Measurements from ENCODE around the gene SDSL.
A peak's percentile ranks its signal among the peaks of the same experiment; 100 is the strongest.

Gene SDSL

GRCh38 chr12:113445544-113446171, 23.5 kb downstream of the SDSL start:
- no peak for DNase-seq (ENCODE audit: extremely low spot score)
- POLR2A ChIA-PET, result no interaction called here
- no peak for TF ChIP-seq CTBP1 (IDR thresholded peaks at IDR 0.05; ENCODE audit: borderline replicate concordance)
- CTCF ChIA-PET, result interaction anchor here (1.7 kb wide), 1 partner anchor 16 kb away, joined by 6 read pairs; no protein-coding TSS in a partner anchor

- no peak for DNase-seq (ENCODE audit: extremely low spot score)
- ChIA-PET POLR2A (no interaction called here), CTCF (no interaction called here)
- TF ChIP-seq NFRKB (IDR thresholded peaks at IDR 0.05), result no peak
- peak; percentile 62 for TF ChIP-seq PKNOX1 (IDR thresholded peaks at IDR 0.05)
These were observed 26.7 kb downstream of the SDSL start for GRCh38 chr12:113448873-113449272.

GRCh38 chr12:113449299-113449698, 27.1 kb downstream of the SDSL start:
- TF ChIP-seq LEF1 (IDR thresholded peaks at IDR 0.05; ENCODE audit: borderline replicate concordance), result no peak
- no peak for TF ChIP-seq ELF4 (IDR thresholded peaks at IDR 0.05)
- no peak for TF ChIP-seq NFRKB (IDR thresholded peaks at IDR 0.05)
- no peak for TF ChIP-seq BHLHE40 (IDR thresholded peaks at IDR 0.05; ENCODE audit: borderline replicate concordance)
- no peak for TF ChIP-seq ZNF384 (IDR thresholded peaks at IDR 0.05)
- no peak for TF ChIP-seq FOXA1 (IDR thresholded peaks at IDR 0.05)
- TF ChIP-seq CTBP1 (IDR thresholded peaks at IDR 0.05; ENCODE audit: borderline replicate concordance), result no peak
- TF ChIP-seq TARDBP (IDR thresholded peaks at IDR 0.05), result no peak
- no peak for TF ChIP-seq HDGF (IDR thresholded peaks at IDR 0.05; ENCODE audit: borderline replicate concordance)
- TF ChIP-seq SUZ12 (IDR thresholded peaks at IDR 0.05), result no peak
- no peak for TF ChIP-seq L3MBTL2 (conservative IDR thresholded peaks at IDR 0.05)
- TF ChIP-seq SP1 (IDR thresholded peaks at IDR 0.05), result no peak
- TF ChIP-seq FOXM1 (IDR thresholded peaks at IDR 0.05; ENCODE audit: borderline replicate concordance), result no peak
- no peak for DNase-seq (ENCODE audit: extremely low spot score)
- ChIA-PET CTCF (no interaction called here), POLR2A (no interaction called here)

GRCh38 chr12:113449839-113450238, 27.7 kb downstream of the SDSL start:
- ChIA-PET CTCF (no interaction called here), POLR2A (no interaction called here)
- DNase-seq (ENCODE audit: extremely low spot score), result no peak
- no peak for TF ChIP-seq FOXA1 (IDR thresholded peaks at IDR 0.05)
- no peak for TF ChIP-seq SUZ12 (IDR thresholded peaks at IDR 0.05)
- TF ChIP-seq ELF4 (IDR thresholded peaks at IDR 0.05), result no peak
- no peak for TF ChIP-seq L3MBTL2 (conservative IDR thresholded peaks at IDR 0.05)
- TF ChIP-seq BHLHE40 (IDR thresholded peaks at IDR 0.05; ENCODE audit: borderline replicate concordance), result no peak
- no peak for TF ChIP-seq NFRKB (IDR thresholded peaks at IDR 0.05)
- TF ChIP-seq CTBP1 (IDR thresholded peaks at IDR 0.05; ENCODE audit: borderline replicate concordance), result no peak
- no peak for TF ChIP-seq SP1 (IDR thresholded peaks at IDR 0.05)
- TF ChIP-seq TARDBP (IDR thresholded peaks at IDR 0.05), result no peak
- no peak for TF ChIP-seq HDGF (IDR thresholded peaks at IDR 0.05; ENCODE audit: borderline replicate concordance)
- TF ChIP-seq PKNOX1 (IDR thresholded peaks at IDR 0.05), result no peak
- TF ChIP-seq FOXM1 (IDR thresholded peaks at IDR 0.05; ENCODE audit: borderline replicate concordance), result no peak
- no peak for TF ChIP-seq ZNF384 (IDR thresholded peaks at IDR 0.05)

- DNase-seq (ENCODE audit: extremely low spot score), result no peak
- TF ChIP-seq FOXK2 (IDR thresholded peaks at IDR 0.05), result no peak
- TF ChIP-seq SP1 (IDR thresholded peaks at IDR 0.05), result no peak
- TF ChIP-seq SUZ12 (IDR thresholded peaks at IDR 0.05), result no peak
- no peak for TF ChIP-seq HDGF (IDR thresholded peaks at IDR 0.05; ENCODE audit: borderline replicate concordance)
- no peak for TF ChIP-seq ELF4 (IDR thresholded peaks at IDR 0.05)
- no peak for TF ChIP-seq CTBP1 (IDR thresholded peaks at IDR 0.05; ENCODE audit: borderline replicate concordance)
- TF ChIP-seq NFRKB (IDR thresholded peaks at IDR 0.05), result no peak
- no peak for TF ChIP-seq TARDBP (IDR thresholded peaks at IDR 0.05)
- no peak for TF ChIP-seq ARNT (IDR thresholded peaks at IDR 0.05)
- ChIA-PET CTCF (interaction anchor here (0.7 to 1.9 kb wide), 2 partner anchors 9 to 27 kb away, joined by 3 to 5 read pairs; no protein-coding TSS in a partner anchor), POLR2A (no interaction called here)
These were observed 30.3 kb downstream of the SDSL start for GRCh38 chr12:113452458-113452857.

- POLR2A ChIA-PET, result no interaction called here
- no peak for DNase-seq (ENCODE audit: extremely low spot score)
- CTCF ChIA-PET, result interaction anchor here (1.9 kb wide), 1 partner anchor 8 kb away, joined by 5 read pairs; no protein-coding TSS in a partner anchor
- TF ChIP-seq LEF1 (IDR thresholded peaks at IDR 0.05; ENCODE audit: borderline replicate concordance) (no peak), ELF4 (IDR thresholded peaks at IDR 0.05) (no peak), PKNOX1 (IDR thresholded peaks at IDR 0.05) (no peak), HDGF (IDR thresholded peaks at IDR 0.05; ENCODE audit: borderline replicate concordance) (no peak), ZNF384 (IDR thresholded peaks at IDR 0.05) (no peak), FOXK2 (IDR thresholded peaks at IDR 0.05) (no peak), FOXA1 (IDR thresholded peaks at IDR 0.05) (no peak), TARDBP (IDR thresholded peaks at IDR 0.05) (no peak), CTBP1 (IDR thresholded peaks at IDR 0.05; ENCODE audit: borderline replicate concordance) (no peak)
These were observed 31.1 kb downstream of the SDSL start for GRCh38 chr12:113453330-113453729.

GRCh38 chr12:113456199-113456598, 34.0 kb downstream of the SDSL start:
- POLR2A ChIA-PET, result no interaction called here
- CTCF ChIA-PET, result interaction anchor here (0.6 kb wide), 1 partner anchor 619 kb away, joined by 3 read pairs; no protein-coding TSS in a partner anchor
- TF ChIP-seq ARNT (IDR thresholded peaks at IDR 0.05) (no peak), SUZ12 (IDR thresholded peaks at IDR 0.05) (no peak), HDGF (IDR thresholded peaks at IDR 0.05; ENCODE audit: borderline replicate concordance) (no peak), ZNF384 (IDR thresholded peaks at IDR 0.05) (no peak), BHLHE40 (IDR thresholded peaks at IDR 0.05; ENCODE audit: borderline replicate concordance) (no peak), FOXK2 (IDR thresholded peaks at IDR 0.05) (no peak), FOXM1 (IDR thresholded peaks at IDR 0.05; ENCODE audit: borderline replicate concordance) (no peak), ELF4 (IDR thresholded peaks at IDR 0.05) (no peak), SP1 (IDR thresholded peaks at IDR 0.05) (no peak)
- DNase-seq (ENCODE audit: extremely low spot score), result no peak

All from HEK293T (cell line).